Astrocyte (in vitro differentiated cells and primary cell): ENCODE measurements around the gene SBF2. TPM values are rescaled to one million over a fixed set of nuclear protein-coding genes. Genes with fewer than 3 reads are reported as not detected.

Experiments used
- DNase-seq: peaks from one replicate; pipeline ENCODE4 v3.0.0-alpha.2; 2010; ENCODE audit warnings: low read depth
- FAIRE-seq: peaks from 2 replicates; lab custom pipeline; 2011; peaks lifted over from hg19 to GRCh38; lab: Jason Lieb, UNC
- H2AFZ ChIP-seq: 2 replicates; pipeline ENCODE4 v1.6.0; 2012; ENCODE audit warnings: low read depth, low read length, inconsistent platforms
- H3K27ac ChIP-seq: 2 replicates; pipeline ENCODE4 v1.5.1; 2011; ENCODE audit warnings: low read depth, low read length, inconsistent platforms
- H3K27me3 ChIP-seq: 2 replicates; pipeline ENCODE4 v1.6.0; 2011; ENCODE audit warnings: low read length, inconsistent platforms; ENCODE audit not compliant: insufficient read depth
- H3K36me3 ChIP-seq: 2 replicates; pipeline ENCODE4 v1.5.1; 2011; ENCODE audit warnings: low read length, inconsistent platforms; ENCODE audit not compliant: insufficient read depth
- H3K4me1 ChIP-seq: 2 replicates; pipeline ENCODE4 v1.5.1; 2011; ENCODE audit warnings: low read length, inconsistent platforms; ENCODE audit not compliant: insufficient read depth
- H3K4me2 ChIP-seq: 2 replicates; pipeline ENCODE4 v1.6.0; 2012; ENCODE audit warnings: low read length, inconsistent platforms
- H3K4me3 ChIP-seq: 2 replicates; pipeline ENCODE4 v1.5.1; 2011; ENCODE audit warnings: low read depth, mild to moderate bottlenecking, low read length, inconsistent platforms; ENCODE audit not compliant: insufficient read depth
- H3K79me2 ChIP-seq: 2 replicates; pipeline ENCODE4 v1.6.0; 2012; ENCODE audit warnings: mild to moderate bottlenecking, low read length, inconsistent platforms; ENCODE audit not compliant: insufficient read depth
- H3K9ac ChIP-seq: 2 replicates; pipeline ENCODE4 v1.6.0; 2012; ENCODE audit warnings: mild to moderate bottlenecking, low read length, inconsistent platforms
- H3K9me3 ChIP-seq: 2 replicates; pipeline ENCODE4 v1.5.1; 2012; ENCODE audit warnings: low read depth, mild to moderate bottlenecking, low read length, inconsistent platforms; ENCODE audit not compliant: insufficient read depth
- H4K20me1 ChIP-seq: 2 replicates; pipeline ENCODE4 v1.6.0; 2012; ENCODE audit warnings: low read length, inconsistent platforms; ENCODE audit not compliant: insufficient read depth
- H3K27ac Mint-ChIP-seq: one replicate; pipeline ENCODE4 v1.8.0; 2021; ENCODE audit warnings: mild to moderate bottlenecking, mixed read lengths; ENCODE audit not compliant: unreplicated experiment
- H3K27me3 Mint-ChIP-seq: one replicate; pipeline ENCODE4 v1.8.0; 2021; ENCODE audit warnings: low read depth, mixed read lengths; ENCODE audit not compliant: unreplicated experiment
- H3K36me3 Mint-ChIP-seq: one replicate; pipeline ENCODE4 v1.8.0; 2021; ENCODE audit warnings: low read depth, mixed read lengths; ENCODE audit not compliant: unreplicated experiment
- H3K4me1 Mint-ChIP-seq: one replicate; pipeline ENCODE4 v1.8.0; 2021; ENCODE audit warnings: low read depth, mixed read lengths; ENCODE audit not compliant: unreplicated experiment
- H3K4me3 Mint-ChIP-seq: one replicate; pipeline ENCODE4 v1.8.0; 2021; ENCODE audit warnings: mild to moderate bottlenecking, moderate library complexity, mixed read lengths; ENCODE audit not compliant: unreplicated experiment
- H3K9me3 Mint-ChIP-seq: one replicate; pipeline ENCODE4 v1.8.0; 2021; ENCODE audit warnings: mild to moderate bottlenecking, mixed read lengths; ENCODE audit not compliant: unreplicated experiment
- EZH2 ChIP-seq: IDR thresholded peaks from 2 replicates; pipeline ENCODE4 v1.6.1; 2012; ENCODE audit warnings: mild to moderate bottlenecking, low read length, inconsistent platforms; ENCODE audit not compliant: insufficient read depth
- total RNA-seq: library from RNA; stranded (reverse); gene quantifications from 2 replicates; pipeline ENCODE4 v1.2.1, GENCODE V29; 2021
- TF ChIP-seq, protein P1 (sequence below): IDR thresholded peaks from 2 replicates; pipeline ENCODE4 v1.5.1; 2011; ENCODE audit warnings: low read depth, mild to moderate bottlenecking, inconsistent platforms, low read length, moderate library complexity; ENCODE audit not compliant: insufficient read depth

The SBF2 gene
- total RNA-seq, 1 donor from 2014 or later: 50.0 TPM

DNA sequence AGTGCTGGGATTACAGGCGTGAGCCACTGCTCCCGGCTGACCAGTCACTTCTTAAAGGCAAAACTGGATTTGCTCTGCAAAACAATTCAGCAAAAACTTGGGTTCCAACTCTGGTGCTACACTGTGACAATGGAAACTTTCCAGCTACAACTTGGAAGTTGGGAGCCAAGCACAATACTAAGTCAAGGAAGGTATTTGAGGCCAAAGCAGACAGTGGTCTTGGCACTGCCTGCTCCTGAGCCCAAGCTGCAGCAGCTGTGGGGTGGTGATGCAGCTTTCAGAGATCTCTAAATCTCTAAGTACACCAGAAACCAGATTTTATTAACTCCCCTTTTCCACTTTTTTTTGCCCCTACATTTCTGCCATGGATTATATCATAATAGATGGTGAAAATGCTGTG, 28.4 kb upstream of the SBF2 start:
- H3K9ac ChIP-seq: peak overlapping the region; percentile 20
- H3K4me2 ChIP-seq: peak overlapping the region; percentile 60
- H3K79me2 ChIP-seq: no peaks in the 10 kb centered on the region
- Mint-ChIP-seq H3K4me1 (peaks cover 19% of the 10 kb centered on the region), H3K4me3 (no peak overlapping the region), H3K36me3 (no peaks in the 10 kb centered on the region), H3K27me3 (peaks cover 7% of the 10 kb centered on the region), H3K27ac (peak overlapping the region; percentile 86), H3K9me3 (peaks cover 2% of the 10 kb centered on the region)
- no peak overlapping the region for H2AFZ ChIP-seq
- no peaks in the 10 kb centered on the region for H3K9me3 ChIP-seq
- H3K27me3 ChIP-seq: no peaks in the 10 kb centered on the region
- FAIRE-seq (no peak), DNase-seq (no peak)
- TF ChIP-seq, protein P1, sequence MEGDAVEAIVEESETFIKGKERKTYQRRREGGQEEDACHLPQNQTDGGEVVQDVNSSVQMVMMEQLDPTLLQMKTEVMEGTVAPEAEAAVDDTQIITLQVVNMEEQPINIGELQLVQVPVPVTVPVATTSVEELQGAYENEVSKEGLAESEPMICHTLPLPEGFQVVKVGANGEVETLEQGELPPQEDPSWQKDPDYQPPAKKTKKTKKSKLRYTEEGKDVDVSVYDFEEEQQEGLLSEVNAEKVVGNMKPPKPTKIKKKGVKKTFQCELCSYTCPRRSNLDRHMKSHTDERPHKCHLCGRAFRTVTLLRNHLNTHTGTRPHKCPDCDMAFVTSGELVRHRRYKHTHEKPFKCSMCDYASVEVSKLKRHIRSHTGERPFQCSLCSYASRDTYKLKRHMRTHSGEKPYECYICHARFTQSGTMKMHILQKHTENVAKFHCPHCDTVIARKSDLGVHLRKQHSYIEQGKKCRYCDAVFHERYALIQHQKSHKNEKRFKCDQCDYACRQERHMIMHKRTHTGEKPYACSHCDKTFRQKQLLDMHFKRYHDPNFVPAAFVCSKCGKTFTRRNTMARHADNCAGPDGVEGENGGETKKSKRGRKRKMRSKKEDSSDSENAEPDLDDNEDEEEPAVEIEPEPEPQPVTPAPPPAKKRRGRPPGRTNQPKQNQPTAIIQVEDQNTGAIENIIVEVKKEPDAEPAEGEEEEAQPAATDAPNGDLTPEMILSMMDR: no peak
- TF ChIP-seq EZH2: no peak
- no peak overlapping the region for H3K4me3 ChIP-seq
- H3K36me3 ChIP-seq: no peaks in the 10 kb centered on the region
- H4K20me1 ChIP-seq: no peaks in the 10 kb centered on the region
- H3K4me1 ChIP-seq: peaks cover 45% of the 10 kb centered on the region
- peak overlapping the region; percentile 54 for H3K27ac ChIP-seq

DNA sequence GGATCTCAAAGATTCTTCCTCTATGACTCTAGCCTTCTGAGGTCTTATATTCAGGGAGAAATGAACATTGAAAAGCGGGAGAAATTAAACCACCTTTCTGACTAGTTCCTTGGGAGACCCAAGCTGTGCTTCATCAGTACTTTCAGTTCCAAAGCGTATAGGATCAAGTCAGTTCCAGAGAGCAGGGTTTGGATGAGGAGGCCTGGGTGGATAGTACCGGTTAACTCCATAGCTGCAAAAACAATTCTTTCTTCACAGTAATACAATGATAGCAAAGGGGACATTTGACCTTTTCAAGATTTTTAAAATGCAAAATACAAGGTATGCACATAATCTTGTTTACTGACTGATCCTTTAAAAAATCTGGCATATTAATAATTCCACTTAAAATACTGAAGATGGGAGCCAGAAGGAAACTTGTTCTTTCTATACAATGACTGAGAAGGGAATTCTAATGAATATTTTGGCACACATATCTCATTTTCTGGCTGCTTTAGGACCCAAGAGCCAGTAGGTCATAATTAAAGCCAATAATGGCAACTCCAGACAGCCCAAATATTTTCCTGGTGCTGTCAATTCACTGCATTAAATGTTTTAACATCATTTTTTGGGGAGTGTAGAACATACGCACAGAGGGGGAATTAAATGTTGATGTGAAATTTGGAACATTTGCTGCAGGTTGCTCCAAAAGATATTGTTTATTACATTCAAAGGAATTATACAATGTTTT, 26.9 kb upstream of the SBF2 start:
- Mint-ChIP-seq H3K9me3 (peaks cover 2% of the 10 kb centered on the region), H3K27ac (no peak overlapping the region), H3K27me3 (peaks cover 6% of the 10 kb centered on the region), H3K4me3 (no peak overlapping the region), H3K36me3 (no peaks in the 10 kb centered on the region), H3K4me1 (peaks cover 20% of the 10 kb centered on the region)
- Histone ChIP-seq H3K4me3 (no peak overlapping the region), H3K27me3 (no peaks in the 10 kb centered on the region), H2AFZ (no peak overlapping the region), H3K4me2 (no peak overlapping the region), H3K9ac (no peak overlapping the region), H3K79me2 (no peaks in the 10 kb centered on the region), H3K4me1 (peaks cover 33% of the 10 kb centered on the region), H3K27ac (no peak overlapping the region), H4K20me1 (no peaks in the 10 kb centered on the region), H3K36me3 (no peaks in the 10 kb centered on the region), H3K9me3 (no peaks in the 10 kb centered on the region)
- FAIRE-seq: no peak
- TF ChIP-seq, protein P1: no peak
- TF ChIP-seq EZH2: no peak
- no peak for DNase-seq
